HAP-1 (cell line): ENCODE results near the gene TUFT1.

Experiments
- DNase-seq, 2 experiments: peaks; one replicate each; pipeline ENCODE4 v3.0.0-alpha.2; 2016 to 2020; ENCODE audit warnings: low spot score in 2 of 2
- H3K27me3 ChIP-seq: fragments of 250-450 bp; sonication (Bioruptor Pico); 2 replicates; pipeline ENCODE4 v1.5.1; 2020; ENCODE audit warnings: low read depth, mild to moderate bottlenecking, moderate library complexity
- H3K36me3 ChIP-seq: fragments of 250-450 bp; sonication (Bioruptor Pico); replicated peaks from 2 replicates; pipeline ENCODE4 v1.5.1; 2020; ENCODE audit warnings: mild to moderate bottlenecking
- H3K4me1 ChIP-seq: fragments of 250-450 bp; sonication (Bioruptor Pico); 2 replicates; pipeline ENCODE4 v1.5.1; 2020; ENCODE audit warnings: mild to moderate bottlenecking
- H3K4me3 ChIP-seq: fragments of 250-450 bp; sonication (Bioruptor Pico); 2 replicates; pipeline ENCODE4 v1.5.1; 2020; ENCODE audit warnings: mild to moderate bottlenecking, moderate library complexity
- H3K9me3 ChIP-seq: fragments of 250-450 bp; sonication (Bioruptor Pico); 2 replicates; pipeline ENCODE4 v1.5.1; 2020; ENCODE audit warnings: mild to moderate bottlenecking, moderate library complexity
- in situ Hi-C: fragments of 300-500 bp; cut with MboI; formaldehyde crosslinking; loops from 3 replicates; pipeline ENCODE4 v1.14.3; 2020; ENCODE audit warnings: low sequenced_read_pairs, inconsistent platforms, mixed read lengths

TUFT1 gene

DNA sequence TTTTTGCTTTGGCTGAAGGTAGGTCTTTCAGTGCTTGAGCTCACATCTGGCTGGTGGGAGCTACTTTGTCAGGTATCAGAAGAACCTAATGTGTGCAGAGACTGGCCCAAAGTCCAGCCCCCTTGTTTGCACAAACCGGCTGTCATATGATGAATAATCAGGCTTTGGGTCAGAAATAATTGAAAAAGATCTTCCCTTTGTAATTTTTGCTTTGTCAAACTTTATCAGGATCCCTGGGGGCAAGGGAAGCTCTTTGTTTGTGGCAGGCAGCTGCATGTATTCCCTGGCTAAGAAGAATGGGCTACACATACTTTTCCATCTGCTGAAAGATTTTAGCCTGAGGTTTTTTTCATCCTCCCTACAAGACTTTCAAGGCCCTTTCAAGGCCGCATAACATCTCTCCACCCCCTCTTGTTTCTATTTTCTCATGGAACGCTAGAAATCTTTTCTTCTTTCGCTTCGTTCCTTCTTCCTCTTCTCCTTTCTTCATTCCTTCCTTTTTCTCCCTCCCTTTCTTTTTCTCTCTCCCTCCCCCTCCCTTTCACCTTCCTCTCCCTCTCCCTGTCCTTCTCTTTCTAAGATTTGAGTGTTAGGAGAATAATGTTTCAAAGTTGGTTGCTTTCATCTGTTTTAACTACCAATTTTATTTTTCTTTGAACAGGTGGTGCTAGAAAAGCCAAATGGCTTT is 25.5 kb downstream of the TUFT1 start:
- H3K9me3 ChIP-seq = no peaks in the 10 kb centered on the region
- in situ Hi-C loops = no loop called here
- no peaks in the 10 kb centered on the region for H3K27me3 ChIP-seq
- DNase-seq = peak; percentile 78 to 83
- no peak overlapping the region for H3K4me3 ChIP-seq
- peaks cover 17% of the 10 kb centered on the region for H3K4me1 ChIP-seq
- peaks cover 28% of the 10 kb centered on the region for H3K36me3 ChIP-seq

DNA sequence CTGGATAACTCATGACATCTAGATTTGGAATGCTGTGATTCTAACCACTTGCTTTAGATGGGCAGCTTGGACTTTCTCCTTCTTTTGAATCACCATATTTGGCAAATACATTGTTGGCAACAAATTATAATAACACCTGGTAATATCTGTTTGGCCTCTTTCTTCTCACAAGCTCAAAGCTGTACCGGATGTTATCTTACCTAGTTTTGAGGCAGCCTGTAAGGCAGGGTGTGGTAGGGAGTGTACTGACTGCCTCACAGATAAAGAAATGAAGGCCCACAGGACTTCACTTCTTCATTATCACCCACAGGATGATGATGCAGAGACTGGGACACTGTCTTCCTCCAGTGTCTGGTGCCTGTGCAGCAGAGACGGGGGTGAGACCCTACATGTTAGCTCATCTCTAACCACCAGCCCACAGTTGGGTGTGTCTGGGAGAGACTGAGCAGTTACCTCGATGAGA is 28.5 kb downstream of the TUFT1 start:
- Histone ChIP-seq H3K9me3 (no peaks in the 10 kb centered on the region), H3K27me3 (no peaks in the 10 kb centered on the region), H3K4me3 (no peak overlapping the region), H3K4me1 (peaks cover 17% of the 10 kb centered on the region), H3K36me3 (peaks cover 37% of the 10 kb centered on the region)
- no peak for DNase-seq
- in situ Hi-C loops = no loop called here

DNA sequence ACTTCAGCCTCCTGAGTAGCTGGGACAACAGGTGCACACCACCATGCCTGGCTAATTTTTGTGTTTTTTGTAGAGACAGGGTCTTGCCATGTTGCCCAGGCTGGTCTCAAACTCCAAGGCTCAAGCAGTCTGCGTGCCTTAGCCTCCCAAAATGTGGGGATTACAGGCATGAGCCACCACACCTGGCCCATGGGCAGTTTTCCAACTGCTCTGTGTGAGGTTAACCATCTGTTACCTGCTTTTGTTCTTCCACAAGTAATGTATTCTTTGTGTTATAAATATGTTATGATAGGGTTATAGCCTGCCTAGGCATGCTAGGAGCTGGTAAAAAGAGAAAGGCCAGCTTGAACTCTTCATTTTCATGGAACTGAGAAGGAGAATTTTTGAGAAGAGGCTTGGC is 30.7 kb downstream of the TUFT1 start:
- Histone ChIP-seq H3K4me3 (no peak overlapping the region), H3K27me3 (no peaks in the 10 kb centered on the region), H3K36me3 (peaks cover 48% of the 10 kb centered on the region), H3K9me3 (no peaks in the 10 kb centered on the region), H3K4me1 (peaks cover 7% of the 10 kb centered on the region)
- DNase-seq = no peak
- in situ Hi-C loops = no loop called here

DNA sequence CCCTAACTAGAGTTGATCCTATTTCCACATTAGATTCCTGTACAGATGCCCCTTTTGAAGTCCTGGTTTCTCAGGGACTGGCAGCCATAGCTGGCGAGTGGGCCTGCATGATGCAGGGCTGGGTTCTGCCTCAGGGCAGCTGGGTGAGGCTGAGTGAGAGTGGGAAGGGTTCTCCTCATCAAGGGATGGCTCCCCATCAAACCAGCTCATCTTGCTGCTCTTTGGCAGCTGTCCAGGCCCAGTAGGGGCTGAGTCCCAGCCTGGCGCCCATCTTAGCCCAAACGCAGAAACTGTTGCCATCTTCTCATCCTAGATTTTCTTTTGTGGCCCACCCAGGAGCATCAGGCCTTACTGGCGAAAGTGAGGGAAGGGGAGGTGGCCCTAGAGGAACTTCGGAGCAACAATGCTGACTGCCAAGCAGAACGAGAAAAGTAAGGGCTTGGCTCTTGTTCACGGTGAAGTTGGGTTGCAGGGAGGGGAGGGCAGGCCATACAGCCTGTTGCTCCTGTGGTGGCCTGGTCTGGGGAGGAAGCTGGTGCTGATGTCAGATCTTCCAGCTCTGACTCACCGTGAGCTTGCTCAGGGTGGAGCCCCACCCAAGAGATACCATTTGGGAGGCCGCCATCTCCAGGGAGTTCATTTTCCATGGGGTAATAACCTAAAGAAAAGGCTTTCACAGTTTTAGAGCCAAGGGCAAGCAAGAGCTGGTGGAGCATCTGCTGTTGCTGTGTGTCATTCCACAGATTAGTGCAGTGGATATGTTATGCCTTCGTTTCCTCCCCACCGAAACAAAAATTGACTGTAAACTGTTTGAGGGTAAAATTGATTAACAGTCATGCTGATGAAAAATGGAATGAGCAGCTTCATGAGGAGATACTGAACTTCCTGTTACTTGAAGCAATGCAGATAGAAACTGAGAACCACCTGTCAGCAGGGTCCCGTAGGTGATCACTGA is 34.7 kb downstream of the TUFT1 start:
- H3K36me3 ChIP-seq = peaks cover 57% of the 10 kb centered on the region
- H3K27me3 ChIP-seq = no peaks in the 10 kb centered on the region
- DNase-seq = no peak
- H3K4me1 ChIP-seq = no peaks in the 10 kb centered on the region
- no peak overlapping the region for H3K4me3 ChIP-seq
- in situ Hi-C loops = no loop called here
- H3K9me3 ChIP-seq = no peaks in the 10 kb centered on the region

DNA sequence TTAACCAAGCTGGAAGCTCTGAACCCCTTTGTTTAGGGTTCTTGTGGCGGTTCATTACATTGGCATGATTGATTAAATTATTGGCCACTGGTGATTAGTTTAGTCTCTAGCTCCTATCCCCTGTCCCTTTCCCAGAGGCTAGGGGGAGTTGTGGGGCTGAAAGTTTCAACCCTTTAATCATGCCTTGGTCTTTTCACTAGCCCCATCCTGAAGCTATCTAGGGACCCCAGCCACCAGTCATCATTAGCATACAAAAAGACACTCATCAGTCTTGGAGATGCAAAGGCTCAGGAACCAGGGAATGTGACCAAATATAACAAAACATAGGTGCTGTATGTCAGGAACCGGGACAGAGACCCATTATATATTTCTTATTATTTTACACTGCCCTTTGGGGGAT is 37.1 kb downstream of the TUFT1 start:
- no peak for DNase-seq
- Histone ChIP-seq H3K4me1 (no peaks in the 10 kb centered on the region), H3K27me3 (no peaks in the 10 kb centered on the region), H3K4me3 (no peak overlapping the region), H3K9me3 (no peaks in the 10 kb centered on the region), H3K36me3 (peaks cover 69% of the 10 kb centered on the region)
- in situ Hi-C loops = no loop called here

DNA sequence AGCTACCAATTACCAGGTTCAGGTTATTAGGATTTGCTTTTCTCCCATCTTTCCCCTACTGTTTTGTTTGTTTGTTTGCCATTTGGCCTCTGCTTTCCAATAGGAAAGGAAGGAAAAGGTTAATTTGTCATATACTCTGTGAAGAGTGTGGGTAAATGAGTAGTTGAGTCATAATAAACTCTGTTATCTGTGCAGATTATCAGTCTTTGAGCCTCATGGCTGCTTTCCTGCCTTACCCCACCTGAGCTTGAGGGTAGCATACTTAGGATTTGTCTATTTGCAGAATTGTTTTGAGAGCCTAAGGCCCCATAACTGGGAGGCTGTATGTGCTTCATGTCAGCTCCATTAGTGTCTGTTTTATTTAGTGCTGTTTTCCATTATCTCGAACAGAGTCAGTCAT is 38.8 kb downstream of the TUFT1 start:
- in situ Hi-C loops = no loop called here
- H3K36me3 ChIP-seq = peaks cover 63% of the 10 kb centered on the region
- H3K9me3 ChIP-seq = no peaks in the 10 kb centered on the region
- no peaks in the 10 kb centered on the region for H3K27me3 ChIP-seq
- no peaks in the 10 kb centered on the region for H3K4me1 ChIP-seq
- DNase-seq = no peak
- H3K4me3 ChIP-seq = no peak overlapping the region

DNA sequence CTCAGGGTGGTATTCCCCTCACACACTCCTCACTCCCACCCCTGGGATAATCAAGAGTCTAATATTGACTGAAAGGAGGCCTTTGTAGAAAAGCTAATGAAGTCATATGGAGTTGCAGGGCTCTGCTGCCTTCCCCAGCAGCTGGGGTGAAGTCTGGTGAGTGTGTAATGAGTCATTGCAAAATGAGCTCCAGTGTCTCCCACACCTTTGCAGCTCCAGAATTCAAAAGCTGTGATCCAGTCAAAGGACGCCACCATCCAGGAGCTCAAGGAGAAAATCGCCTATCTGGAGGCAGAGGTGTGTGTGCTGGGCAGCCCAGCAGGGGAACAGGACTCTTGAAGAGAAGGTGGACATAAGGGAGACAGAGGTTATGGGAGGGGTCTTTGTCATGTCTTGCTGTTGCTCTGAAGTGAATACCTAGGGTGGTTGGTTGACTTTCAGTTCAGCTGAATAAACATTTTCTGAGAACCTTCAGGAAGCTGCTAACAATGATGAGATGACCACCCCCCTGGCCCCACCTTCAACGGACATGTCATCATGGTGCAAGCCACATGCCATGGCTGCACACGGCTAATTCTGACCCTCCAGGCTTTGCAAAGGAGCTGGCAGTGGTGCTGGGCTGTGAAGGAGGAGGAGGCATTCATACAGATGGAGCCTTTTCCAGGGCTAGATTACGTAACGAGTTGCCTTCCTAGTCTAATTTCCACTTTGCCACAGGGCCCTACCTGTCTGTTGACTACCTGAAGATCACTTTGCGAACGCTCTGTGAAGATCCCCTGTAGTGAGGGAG is 39.5 kb downstream of the TUFT1 start:
- Histone ChIP-seq H3K4me1 (no peaks in the 10 kb centered on the region), H3K9me3 (no peaks in the 10 kb centered on the region), H3K4me3 (no peak overlapping the region), H3K36me3 (peaks cover 59% of the 10 kb centered on the region), H3K27me3 (no peaks in the 10 kb centered on the region)
- in situ Hi-C loops = no loop called here
- no peak for DNase-seq

DNA sequence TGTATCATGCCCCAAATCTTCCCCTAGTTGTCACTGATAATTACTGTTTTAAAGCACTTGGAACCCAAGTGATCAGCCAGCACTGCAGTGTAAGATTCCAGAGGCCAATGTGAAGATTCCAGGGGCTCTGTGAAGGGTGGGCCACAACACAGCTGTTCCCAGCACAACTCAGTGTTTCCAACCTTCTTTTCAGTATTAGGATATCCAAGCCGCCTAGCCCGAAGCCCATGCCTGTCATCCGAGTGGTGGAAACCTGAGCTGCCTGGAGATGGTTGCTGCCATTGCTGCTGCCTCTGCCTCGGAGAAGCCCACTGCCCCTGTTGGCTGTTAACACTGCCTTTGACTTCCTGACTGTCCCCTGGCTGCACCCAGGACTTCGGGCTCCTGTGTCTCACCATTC is 41.3 kb downstream of the TUFT1 start:
- no peaks in the 10 kb centered on the region for H3K4me1 ChIP-seq
- H3K9me3 ChIP-seq = no peaks in the 10 kb centered on the region
- no peak overlapping the region for H3K4me3 ChIP-seq
- in situ Hi-C loops = no loop called here
- no peaks in the 10 kb centered on the region for H3K27me3 ChIP-seq
- H3K36me3 ChIP-seq = peaks cover 43% of the 10 kb centered on the region
- no peak for DNase-seq

DNA sequence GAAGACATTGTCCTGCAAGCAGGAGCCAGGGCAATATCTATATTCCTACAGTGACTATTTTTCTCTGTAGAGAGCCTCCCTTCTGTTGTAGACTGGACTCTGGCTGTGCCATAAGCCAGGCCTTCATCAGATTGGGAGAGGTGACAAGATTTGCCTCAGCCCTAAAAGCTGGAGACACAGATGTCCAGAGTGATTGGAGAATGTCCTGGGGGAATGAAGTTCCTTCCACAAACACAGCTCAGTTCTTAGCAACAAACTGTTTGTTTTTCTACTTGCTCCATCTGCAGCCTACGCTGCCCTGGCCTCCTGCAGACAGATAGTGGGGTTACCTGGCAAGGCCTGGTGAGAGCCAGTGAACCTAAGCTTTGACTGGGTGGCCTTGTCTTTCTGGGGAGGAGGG is 41.8 kb downstream of the TUFT1 start:
- Histone ChIP-seq H3K4me1 (no peaks in the 10 kb centered on the region), H3K36me3 (peaks cover 42% of the 10 kb centered on the region), H3K4me3 (no peak overlapping the region), H3K27me3 (no peaks in the 10 kb centered on the region), H3K9me3 (no peaks in the 10 kb centered on the region)
- DNase-seq = no peak
- in situ Hi-C loops = no loop called here

DNA sequence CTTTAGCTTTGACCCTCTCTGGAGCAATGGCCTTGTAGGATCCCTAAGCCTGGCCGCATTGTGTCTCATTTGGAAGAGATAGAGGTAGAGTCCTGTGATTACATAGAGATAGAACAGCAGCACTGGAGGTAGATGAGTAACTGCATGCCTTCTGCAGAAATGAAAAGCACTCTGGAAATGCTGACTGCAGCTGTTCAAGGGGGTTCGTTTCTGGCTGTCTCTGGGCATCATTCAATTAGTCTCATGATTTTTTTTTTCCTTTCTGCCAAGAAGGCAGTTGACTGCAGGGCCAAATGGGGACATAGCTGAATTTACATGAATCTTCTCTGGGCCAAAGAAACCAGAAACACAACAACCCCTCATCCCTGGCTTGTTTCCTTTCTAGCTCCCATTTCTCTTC is 43.7 kb downstream of the TUFT1 start:
- no peaks in the 10 kb centered on the region for H3K27me3 ChIP-seq
- in situ Hi-C loops = no loop called here
- no peaks in the 10 kb centered on the region for H3K4me1 ChIP-seq
- peaks cover 30% of the 10 kb centered on the region for H3K36me3 ChIP-seq
- no peaks in the 10 kb centered on the region for H3K9me3 ChIP-seq
- no peak overlapping the region for H3K4me3 ChIP-seq
- no peak for DNase-seq

DNA sequence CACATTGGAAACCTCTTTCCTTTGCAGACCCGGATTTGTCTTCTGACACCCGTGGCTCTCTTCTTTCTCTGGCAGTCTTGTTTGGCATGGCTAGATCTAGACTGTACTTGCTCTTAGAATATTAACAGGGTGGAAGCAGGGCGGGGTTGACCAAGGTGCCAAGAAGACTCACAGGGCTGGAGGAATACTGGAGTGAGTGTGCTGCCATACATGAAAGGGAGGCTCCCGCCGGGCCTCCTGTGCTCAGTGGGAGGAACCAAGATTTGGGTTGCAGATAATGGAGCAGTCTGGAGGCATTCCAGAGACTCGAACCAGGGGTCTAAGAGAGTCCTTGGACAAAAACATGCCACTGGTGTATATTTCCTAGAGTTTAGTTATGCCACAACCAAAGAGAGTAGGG is 44.2 kb downstream of the TUFT1 start:
- in situ Hi-C loops = no loop called here
- H3K27me3 ChIP-seq = no peaks in the 10 kb centered on the region
- H3K4me1 ChIP-seq = no peaks in the 10 kb centered on the region
- no peak for DNase-seq
- no peaks in the 10 kb centered on the region for H3K9me3 ChIP-seq
- H3K4me3 ChIP-seq = no peak overlapping the region
- H3K36me3 ChIP-seq = peaks cover 25% of the 10 kb centered on the region

DNA sequence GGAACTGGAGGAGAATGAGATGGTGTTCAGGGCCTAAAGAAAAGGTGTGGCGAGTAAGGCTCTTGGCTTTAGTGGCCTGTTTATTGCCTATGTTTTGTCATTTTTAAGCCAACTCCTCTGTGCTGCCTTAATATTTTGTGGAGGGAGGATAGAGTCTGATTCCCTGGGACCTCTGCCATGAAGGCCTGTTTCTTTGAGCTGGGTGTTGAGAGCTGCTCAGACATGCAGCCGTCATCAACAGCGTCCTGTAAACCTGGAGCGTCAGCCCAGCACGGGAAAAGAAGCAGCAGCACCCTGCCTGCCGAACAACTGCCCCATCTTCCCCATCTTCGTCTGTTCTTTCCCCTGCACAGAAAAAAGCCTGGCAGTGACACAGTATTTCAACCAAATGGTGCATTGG is 44.7 kb downstream of the TUFT1 start:
- Histone ChIP-seq H3K9me3 (no peaks in the 10 kb centered on the region), H3K4me1 (no peaks in the 10 kb centered on the region), H3K36me3 (peaks cover 20% of the 10 kb centered on the region), H3K4me3 (no peak overlapping the region), H3K27me3 (no peaks in the 10 kb centered on the region)
- in situ Hi-C loops = no loop called here
- DNase-seq = no peak

DNA sequence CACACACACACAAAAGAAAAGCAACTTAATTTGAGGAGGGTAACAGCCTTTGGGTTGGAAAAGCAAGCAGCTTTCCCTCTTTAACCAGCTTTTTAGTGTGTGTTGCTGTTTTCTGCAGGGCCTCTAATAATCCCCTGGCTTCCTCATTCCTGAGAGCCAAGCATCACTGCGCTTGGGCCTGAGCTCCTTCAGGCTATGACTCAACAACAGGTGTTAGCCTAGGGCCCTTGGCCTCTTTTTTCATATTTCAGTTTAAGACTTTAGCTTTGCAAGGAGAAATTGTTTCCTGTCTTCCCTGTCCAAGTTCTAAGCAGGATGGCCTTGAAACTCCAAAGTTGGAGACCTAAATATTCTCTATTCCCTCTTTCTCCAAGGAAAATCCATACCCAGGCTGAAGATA is 45.5 kb downstream of the TUFT1 start:
- Histone ChIP-seq H3K4me3 (no peak overlapping the region), H3K36me3 (peaks cover 18% of the 10 kb centered on the region), H3K4me1 (no peaks in the 10 kb centered on the region), H3K27me3 (no peaks in the 10 kb centered on the region), H3K9me3 (no peaks in the 10 kb centered on the region)
- in situ Hi-C loops = no loop called here
- no peak for DNase-seq

DNA sequence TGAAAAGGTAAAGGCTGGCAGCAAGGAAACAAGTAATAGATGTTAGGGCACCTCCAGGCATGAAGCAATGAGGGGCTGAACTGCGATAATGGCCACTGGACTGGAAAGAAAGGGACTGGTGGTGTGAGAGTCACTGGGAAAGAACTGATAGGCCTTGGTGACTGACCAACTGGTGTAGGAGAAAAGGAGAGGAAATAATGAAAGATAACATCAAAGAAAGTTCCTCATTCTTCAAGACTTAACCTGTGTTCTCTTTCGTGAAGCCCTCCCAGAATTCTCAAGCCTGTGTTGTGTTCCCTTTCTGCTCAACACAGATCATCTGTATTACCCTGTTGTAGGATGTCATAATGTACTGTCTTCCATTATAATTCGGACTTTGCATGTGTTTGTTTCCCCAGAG is 50.9 kb downstream of the TUFT1 start:
- in situ Hi-C loops = no loop called here
- Histone ChIP-seq H3K27me3 (no peaks in the 10 kb centered on the region), H3K9me3 (no peaks in the 10 kb centered on the region), H3K4me3 (no peak overlapping the region), H3K36me3 (no peaks in the 10 kb centered on the region), H3K4me1 (peaks cover 5% of the 10 kb centered on the region)
- DNase-seq = no peak
